Suprapubic skin (tissue), 4 donors: ENCODE measurements around the gene LMTK2. TPM values are rescaled to one million over a fixed set of nuclear protein-coding genes. Genes with fewer than 3 reads are reported as not detected.

Experiments
- DNase-seq, 2 donors: peaks; one replicate each; pipeline ENCODE4 v3.0.0-alpha.2; 2019; ENCODE audit warnings: low spot score in 2 of 2
- H3K27ac ChIP-seq: fragments of 200-600 bp; sonication (generic); one replicate; pipeline ENCODE4 v1.5.1; 2019
- H3K27me3 ChIP-seq: fragments of 200-600 bp; sonication (generic); one replicate; pipeline ENCODE4 v1.5.1; 2019
- H3K36me3 ChIP-seq: fragments of 200-600 bp; sonication (generic); one replicate; pipeline ENCODE4 v1.5.1; 2019
- H3K4me1 ChIP-seq: fragments of 200-600 bp; sonication (generic); one replicate; pipeline ENCODE4 v1.5.1; 2019
- H3K4me3 ChIP-seq: fragments of 200-600 bp; sonication (generic); one replicate; pipeline ENCODE4 v1.5.1; 2019; ENCODE audit warnings: mild to moderate bottlenecking
- H3K9me3 ChIP-seq: fragments of 200-600 bp; sonication (generic); one replicate; pipeline ENCODE4 v1.5.1; 2019
- EP300 ChIP-seq: sonication (generic); formaldehyde crosslinking; IDR thresholded peaks from one replicate; pipeline ENCODE4 v1.6.1; 2017; ENCODE audit warnings: antibody characterized with exemption
- POLR2A ChIP-seq, 2 donors: fragments of 450-650 bp; IDR thresholded peaks; one replicate each; pipeline ENCODE4 v1.6.1; 2017; ENCODE audit warnings: antibody characterized with exemption in 2 of 2, mild to moderate bottlenecking in 2 of 2, moderate library complexity in 2 of 2
- POLR2AphosphoS5 ChIP-seq, 3 donors: sonication (generic); formaldehyde crosslinking; IDR thresholded peaks; one replicate each; pipeline ENCODE4 v1.6.1; 2017; ENCODE audit warnings: antibody characterized with exemption in 3 of 3
- WGBS: methylation state at CpG from one replicate; pipeline ENCODE4 v1.1.5; 2018; 5-methylcytosine and 5-hydroxymethylcytosine counted together
- total RNA-seq, 4 donors: library from RNA; depleted of rRNA; stranded (reverse); fragments of >200 nt; gene quantifications; one replicate each; pipeline ENCODE4 v1.1.0, GENCODE V29; 2016
- TF ChIP-seq, protein P1 (sequence below), 2 donors: fragments of 200-600 bp in 1 of 2; fragments of 450-650 bp in 1 of 2; sonication (generic) in 1 of 2; IDR thresholded peaks; one replicate each; pipeline ENCODE4 v1.5.1; 2016 to 2019; ENCODE audit warnings: antibody characterized with exemption in 2 of 2, mild to moderate bottlenecking in 1 of 2, moderate library complexity in 1 of 2

The LMTK2 gene
- total RNA-seq, 4 donors from 2014 or later = 34.0 to 45.1 (median 39.8) TPM

DNA sequence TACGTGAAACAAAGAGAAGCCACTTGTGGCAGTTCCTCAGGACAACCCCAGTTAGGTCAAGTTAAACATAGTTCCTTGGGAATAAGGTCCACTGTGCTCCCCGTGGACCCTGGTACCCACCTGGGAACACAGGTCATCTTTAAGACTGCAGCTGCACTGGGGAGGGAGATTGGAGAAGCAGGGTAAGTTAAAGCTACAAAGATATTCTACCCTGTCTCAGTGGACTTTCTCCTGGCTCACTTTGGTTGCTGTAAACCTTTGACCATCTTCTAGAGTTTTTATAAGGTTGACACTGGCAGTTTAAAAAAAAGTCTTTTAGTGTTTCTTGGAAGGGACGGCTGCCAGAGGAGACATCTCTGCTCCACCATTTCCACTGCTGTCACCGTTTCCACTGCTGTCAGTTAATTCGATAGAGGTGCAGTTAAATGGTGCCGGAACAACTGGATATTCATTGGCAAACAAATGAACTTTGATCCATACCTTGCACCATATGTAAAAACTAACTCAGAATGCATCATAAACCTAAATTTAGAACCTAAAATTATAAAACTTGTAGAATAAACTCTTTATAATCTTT lies 42.5 kb downstream of the LMTK2 start:
- H3K4me3 ChIP-seq = no peak overlapping the region
- peaks cover 27% of the 10 kb centered on the region for H3K36me3 ChIP-seq
- no peak for DNase-seq
- 94% methylated on average over 6 of the region's 6 CpGs for WGBS
- no peaks in the 10 kb centered on the region for H3K9me3 ChIP-seq
- H3K4me1 ChIP-seq = no peaks in the 10 kb centered on the region
- H3K27me3 ChIP-seq = no peaks in the 10 kb centered on the region
- H3K27ac ChIP-seq = no peak overlapping the region
- TF ChIP-seq EP300 (no peak), POLR2A (IDR thresholded peaks at IDR 0.05) (no peak), POLR2AphosphoS5 (IDR thresholded peaks at IDR 0.05) (no peak)
- TF ChIP-seq, protein P1, sequence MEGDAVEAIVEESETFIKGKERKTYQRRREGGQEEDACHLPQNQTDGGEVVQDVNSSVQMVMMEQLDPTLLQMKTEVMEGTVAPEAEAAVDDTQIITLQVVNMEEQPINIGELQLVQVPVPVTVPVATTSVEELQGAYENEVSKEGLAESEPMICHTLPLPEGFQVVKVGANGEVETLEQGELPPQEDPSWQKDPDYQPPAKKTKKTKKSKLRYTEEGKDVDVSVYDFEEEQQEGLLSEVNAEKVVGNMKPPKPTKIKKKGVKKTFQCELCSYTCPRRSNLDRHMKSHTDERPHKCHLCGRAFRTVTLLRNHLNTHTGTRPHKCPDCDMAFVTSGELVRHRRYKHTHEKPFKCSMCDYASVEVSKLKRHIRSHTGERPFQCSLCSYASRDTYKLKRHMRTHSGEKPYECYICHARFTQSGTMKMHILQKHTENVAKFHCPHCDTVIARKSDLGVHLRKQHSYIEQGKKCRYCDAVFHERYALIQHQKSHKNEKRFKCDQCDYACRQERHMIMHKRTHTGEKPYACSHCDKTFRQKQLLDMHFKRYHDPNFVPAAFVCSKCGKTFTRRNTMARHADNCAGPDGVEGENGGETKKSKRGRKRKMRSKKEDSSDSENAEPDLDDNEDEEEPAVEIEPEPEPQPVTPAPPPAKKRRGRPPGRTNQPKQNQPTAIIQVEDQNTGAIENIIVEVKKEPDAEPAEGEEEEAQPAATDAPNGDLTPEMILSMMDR (IDR thresholded peaks at IDR 0.05) = no peak

GRCh38 chr7:98151884-98152283 lies 45.2 kb downstream of the LMTK2 start:
- WGBS = 88% methylated on average over 5 of the region's 5 CpGs
- Histone ChIP-seq H3K4me1 (no peaks in the 10 kb centered on the region), H3K27ac (no peak overlapping the region), H3K36me3 (peaks cover 50% of the 10 kb centered on the region), H3K4me3 (no peak overlapping the region), H3K9me3 (no peaks in the 10 kb centered on the region), H3K27me3 (no peaks in the 10 kb centered on the region)
- TF ChIP-seq, protein P1 (IDR thresholded peaks at IDR 0.05) = no peak
- no peak for TF ChIP-seq POLR2AphosphoS5 (IDR thresholded peaks at IDR 0.05)
- no peak for TF ChIP-seq EP300
- TF ChIP-seq POLR2A (IDR thresholded peaks at IDR 0.05) = no peak
- no peak for DNase-seq

GRCh38 chr7:98156700-98157099 lies 50.0 kb downstream of the LMTK2 start:
- TF ChIP-seq, protein P1 (IDR thresholded peaks at IDR 0.05) = no peak
- no peak for DNase-seq
- H3K9me3 ChIP-seq = no peaks in the 10 kb centered on the region
- H3K4me3 ChIP-seq = no peak overlapping the region
- H3K27me3 ChIP-seq = no peaks in the 10 kb centered on the region
- peaks cover 52% of the 10 kb centered on the region for H3K36me3 ChIP-seq
- WGBS = 95% methylated on average over 2 of the region's 5 CpGs
- peaks cover 3% of the 10 kb centered on the region for H3K4me1 ChIP-seq
- H3K27ac ChIP-seq = no peak overlapping the region

DNA sequence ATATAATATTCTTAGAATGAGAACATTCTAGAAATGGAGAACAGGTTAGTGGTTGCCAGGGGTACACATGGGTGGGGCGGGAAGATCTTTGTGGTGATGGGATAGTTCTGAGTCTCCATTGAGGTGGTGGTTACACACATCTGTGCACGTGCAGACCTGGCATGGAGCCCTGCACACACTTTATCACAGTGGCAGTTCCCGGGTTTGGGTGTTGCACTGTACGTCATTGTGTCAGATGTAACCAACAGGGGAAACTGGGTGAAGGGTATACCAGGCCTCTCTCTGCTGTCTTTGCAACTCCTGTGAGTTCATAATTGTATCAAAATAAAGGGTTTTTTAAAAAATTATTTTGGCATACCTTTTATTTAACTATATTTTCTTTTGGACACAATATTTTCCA lies 51.1 kb downstream of the LMTK2 start:
- peaks cover 42% of the 10 kb centered on the region for H3K36me3 ChIP-seq
- H3K4me1 ChIP-seq = peaks cover 3% of the 10 kb centered on the region
- H3K4me3 ChIP-seq = no peak overlapping the region
- H3K27ac ChIP-seq = no peak overlapping the region
- no peaks in the 10 kb centered on the region for H3K9me3 ChIP-seq
- H3K27me3 ChIP-seq = no peaks in the 10 kb centered on the region
- 74% methylated on average over 4 of the region's 4 CpGs for WGBS
- DNase-seq = no peak
- no peak for TF ChIP-seq EP300
- no peak for TF ChIP-seq POLR2A (IDR thresholded peaks at IDR 0.05)
- TF ChIP-seq POLR2AphosphoS5 (IDR thresholded peaks at IDR 0.05) = no peak
- TF ChIP-seq, protein P1 (IDR thresholded peaks at IDR 0.05) = no peak

DNA sequence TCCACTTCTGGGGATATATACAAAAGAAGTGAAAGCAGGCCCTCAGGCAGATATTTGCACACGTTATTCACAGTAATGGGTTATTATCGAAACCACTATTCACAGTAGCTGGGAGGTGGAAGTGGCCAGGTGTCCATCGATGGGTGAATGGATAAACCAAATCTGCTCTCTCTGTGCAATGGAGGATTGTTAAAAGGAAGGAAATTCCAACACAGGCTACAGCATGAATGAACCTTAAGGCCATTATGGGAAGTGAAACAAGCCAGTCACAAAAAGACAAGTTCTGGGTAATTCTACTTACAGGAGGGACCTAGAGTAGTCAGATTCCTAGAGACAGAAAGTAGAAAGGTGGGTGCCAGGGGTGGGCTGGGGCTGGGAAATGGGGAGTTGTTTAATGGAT lies 56.1 kb downstream of the LMTK2 start:
- no peaks in the 10 kb centered on the region for H3K27me3 ChIP-seq
- H3K4me3 ChIP-seq = no peak overlapping the region
- TF ChIP-seq EP300 (no peak), POLR2AphosphoS5 (IDR thresholded peaks at IDR 0.05) (no peak), POLR2A (IDR thresholded peaks at IDR 0.05) (no peak)
- TF ChIP-seq, protein P1 (IDR thresholded peaks at IDR 0.05) = no peak
- H3K36me3 ChIP-seq = peaks cover 8% of the 10 kb centered on the region
- peaks cover 23% of the 10 kb centered on the region for H3K4me1 ChIP-seq
- H3K9me3 ChIP-seq = no peaks in the 10 kb centered on the region
- H3K27ac ChIP-seq = no peak overlapping the region
- DNase-seq = no peak
- 73% methylated on average over 3 of the region's 3 CpGs for WGBS
